NCI-H187 (cell line): ENCODE measurements around the gene SRSF10.
"Not testable (repeated sequence)": the region's sequence is repeated elsewhere in the genome, so short reads cannot be mapped to it uniquely, and the experiment has no call there.

Experiments
- DNase-seq, 2 experiments: peaks; one replicate each; lab custom pipeline; 2025; lab: John Stamatoyannopoulos, UW

Gene SRSF10

DNA sequence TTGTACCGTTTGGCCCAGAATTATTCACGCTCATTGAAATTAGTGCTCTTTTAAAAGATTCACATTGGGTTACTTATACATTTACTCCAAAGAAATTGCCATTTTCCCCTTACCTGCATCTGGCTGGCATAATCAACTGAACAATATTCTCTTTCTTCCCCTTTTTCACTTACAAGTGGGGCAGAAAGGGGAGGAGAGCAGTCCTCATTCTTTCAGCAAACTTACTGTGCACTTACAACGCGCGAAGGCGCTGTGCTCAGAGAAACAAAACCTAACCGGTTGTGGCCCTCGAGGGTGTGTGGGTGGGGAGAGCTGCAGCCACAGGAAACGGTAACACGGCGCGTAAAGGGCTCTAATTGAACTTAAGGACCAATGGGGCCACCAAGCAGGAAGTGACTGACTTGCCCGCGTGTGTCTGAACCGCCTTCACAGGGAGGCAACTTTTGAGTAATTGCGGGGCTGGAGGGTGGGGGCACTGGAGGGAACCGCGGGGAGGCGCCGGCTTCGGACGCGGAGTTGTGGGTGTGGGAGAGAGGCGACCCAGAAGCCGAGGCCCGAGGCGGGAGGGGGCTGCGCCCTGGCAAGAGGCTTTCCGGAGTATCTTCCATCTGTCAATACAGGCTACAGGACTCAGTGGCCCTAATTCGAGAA is 21.2 kb downstream of the SRSF10 start:
- peak; percentile 78 to 88 for DNase-seq

DNA sequence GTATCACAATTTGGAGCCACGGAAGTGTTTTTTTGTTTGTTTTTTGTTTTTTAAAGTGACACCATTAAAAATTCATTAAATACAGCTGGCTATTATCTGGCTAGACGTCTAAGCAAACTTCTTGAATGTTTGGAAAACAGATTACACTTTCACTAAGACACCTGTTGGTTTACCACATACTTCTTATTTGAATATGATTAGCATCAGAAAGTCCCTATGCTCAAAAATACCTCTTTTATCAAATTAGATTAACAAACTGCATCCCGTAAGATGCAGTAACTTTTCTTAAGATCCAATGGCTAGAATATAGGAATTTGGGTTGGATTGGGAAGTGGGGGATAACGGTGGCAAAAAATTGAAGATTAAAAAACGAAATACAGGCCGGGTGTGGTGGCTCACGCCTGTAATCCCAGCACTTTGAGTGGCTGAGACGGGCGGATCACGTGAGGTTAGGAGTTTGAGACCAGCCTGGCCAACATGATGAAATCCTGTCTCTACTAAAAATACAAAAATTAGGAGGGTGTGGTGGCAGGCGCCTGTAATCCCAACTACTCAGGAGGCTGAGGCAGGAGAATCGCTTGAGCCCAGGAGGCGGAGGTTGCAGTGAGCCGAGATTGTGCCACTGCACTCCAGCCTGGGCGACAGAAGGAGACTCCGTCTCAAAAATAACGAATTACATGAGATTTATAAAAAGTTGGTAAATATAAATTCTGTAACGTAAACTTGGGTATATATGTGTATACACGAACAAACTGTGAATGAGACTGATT is 21.9 kb downstream of the SRSF10 start:
- DNase-seq = not testable (repeated sequence)

DNA sequence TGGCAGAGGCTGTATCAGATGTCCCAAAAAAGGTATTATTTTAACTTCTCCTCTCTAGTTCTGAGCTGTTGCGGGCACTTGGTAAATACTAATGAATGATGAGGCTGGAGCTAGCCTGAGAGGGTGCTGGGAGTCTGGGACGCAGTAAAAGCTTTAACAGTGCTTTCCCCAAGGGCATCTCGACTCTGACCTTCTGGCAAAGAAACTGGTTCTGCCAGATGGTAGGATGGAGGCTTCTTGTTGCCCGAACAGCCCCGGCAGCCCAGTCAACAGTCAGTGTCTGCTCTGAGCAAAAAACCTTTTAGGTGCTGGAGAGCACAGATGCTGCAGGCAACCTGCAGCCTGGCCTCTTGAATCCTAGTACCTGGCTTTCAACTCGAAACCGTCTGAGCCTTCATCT is 23.0 kb downstream of the SRSF10 start:
- DNase-seq = no peak

DNA sequence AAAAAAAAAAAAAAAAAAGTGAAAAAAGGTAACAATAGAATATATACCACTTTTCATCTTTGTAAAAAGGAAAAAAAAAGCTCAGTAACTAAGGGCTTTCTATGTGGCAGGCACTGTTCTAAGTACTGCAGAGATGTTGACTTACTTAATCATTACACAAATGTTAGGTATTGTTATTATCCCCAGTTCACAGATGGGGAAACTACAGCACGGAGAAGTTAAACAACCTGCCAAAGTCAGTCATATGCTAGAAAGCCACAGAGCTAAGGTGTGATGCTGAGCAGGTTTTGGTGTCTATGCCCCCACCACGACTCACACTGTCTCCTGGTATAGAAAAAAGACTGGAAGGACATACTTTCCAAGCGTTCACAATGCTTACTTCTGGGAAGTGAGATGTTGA is 27.1 kb downstream of the SRSF10 start:
- no peak for DNase-seq

DNA sequence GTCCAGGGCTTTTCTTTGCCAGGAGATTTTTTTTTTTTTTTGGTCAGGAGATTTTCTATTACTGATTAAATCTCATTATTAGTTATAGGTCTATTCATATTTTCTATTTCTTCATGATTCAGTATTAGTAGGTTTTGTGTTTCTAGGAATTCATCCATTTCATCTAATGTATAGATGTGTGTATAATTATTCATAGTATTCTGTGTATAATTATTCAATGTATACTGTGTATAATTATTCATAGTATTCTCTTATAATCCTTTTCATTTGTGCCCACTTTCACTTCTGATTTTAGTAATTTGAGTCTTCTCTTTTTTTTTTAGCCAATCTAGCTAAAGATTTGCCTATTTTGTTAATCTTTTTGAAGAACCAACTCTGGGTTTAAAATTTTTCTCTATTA is 32.8 kb downstream of the SRSF10 start:
- DNase-seq = no peak

DNA sequence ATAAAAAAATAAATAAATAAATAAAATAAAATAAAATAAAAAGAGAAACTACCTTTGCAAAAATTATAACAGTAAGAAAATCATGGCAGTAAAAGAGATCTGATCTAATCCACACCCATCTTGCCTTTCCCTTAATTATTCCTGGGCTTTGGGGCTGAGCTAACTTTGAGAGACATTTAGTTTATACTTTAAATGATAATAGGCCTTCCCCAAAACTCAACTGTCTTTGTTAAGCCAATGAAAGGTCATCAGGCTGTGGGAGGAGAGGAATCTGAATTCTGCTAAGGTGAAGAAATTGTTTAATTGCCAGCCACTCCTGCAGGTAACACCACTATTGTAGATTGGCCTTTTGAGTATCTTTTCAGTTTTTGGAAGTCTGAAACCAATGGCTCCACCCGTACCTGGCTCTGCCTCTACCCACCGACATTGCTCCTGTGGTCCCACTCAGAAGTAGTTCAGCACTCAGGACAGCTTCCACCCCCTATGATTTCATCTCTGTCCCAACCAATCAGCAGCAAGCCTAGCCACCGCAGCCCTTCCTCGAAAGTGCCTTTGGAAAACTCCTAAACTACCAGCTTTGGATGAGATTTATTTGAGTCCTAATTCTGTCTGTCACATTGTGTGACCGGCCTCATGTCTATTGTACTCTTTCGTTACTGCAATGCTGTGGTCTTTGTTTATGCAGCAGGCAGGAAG is 43.5 kb downstream of the SRSF10 start:
- DNase-seq = no peak

DNA sequence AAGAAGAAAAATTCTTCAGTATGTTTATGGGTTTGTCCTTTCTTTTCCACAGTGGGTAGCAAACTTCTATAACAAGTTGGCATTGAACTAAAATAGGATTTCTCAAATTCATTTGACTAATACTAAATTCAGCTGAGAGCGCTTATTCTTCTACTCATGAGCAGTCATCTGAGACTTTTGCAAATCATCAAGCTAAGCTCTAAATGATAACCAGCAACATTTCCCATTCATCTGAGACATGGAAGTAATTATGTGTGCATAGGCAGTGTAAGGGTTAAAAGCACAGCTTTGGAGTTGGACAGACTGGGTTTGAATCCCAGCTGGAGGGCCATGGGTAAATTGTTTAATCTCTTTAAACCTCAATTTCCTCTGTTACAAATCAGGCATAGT is 48.6 kb downstream of the SRSF10 start:
- DNase-seq = no peak

DNA sequence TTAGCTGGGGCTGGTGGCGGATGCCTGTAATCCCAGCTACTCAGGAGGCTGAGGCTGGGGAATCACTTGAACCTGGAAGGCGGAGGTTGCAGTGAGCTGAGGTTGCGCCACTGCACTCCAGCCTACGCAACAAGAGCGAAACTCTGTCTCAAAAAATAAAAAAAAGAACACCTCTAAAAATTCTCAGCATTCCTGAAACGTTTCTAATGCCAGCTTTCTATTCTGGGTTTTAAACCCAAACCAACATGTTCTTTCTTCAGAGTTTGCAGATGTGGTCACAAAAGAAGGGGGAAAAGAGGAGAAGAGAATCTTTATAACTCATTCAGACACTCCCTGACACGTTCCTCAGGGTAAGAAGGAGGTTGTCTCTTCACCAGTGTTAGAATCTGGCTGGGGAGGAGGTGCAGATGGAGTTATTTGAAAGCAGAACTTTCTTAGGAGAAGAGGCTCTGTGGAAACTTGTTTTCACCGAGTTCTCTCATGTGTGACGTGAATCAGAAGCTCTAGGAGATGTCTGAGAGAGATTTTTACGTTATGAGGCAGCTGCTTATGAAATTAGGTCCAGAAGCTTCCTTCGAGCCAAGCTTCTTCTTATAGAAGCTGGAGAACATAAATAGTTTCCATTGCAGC is 49.2 kb downstream of the SRSF10 start:
- no peak for DNase-seq

DNA sequence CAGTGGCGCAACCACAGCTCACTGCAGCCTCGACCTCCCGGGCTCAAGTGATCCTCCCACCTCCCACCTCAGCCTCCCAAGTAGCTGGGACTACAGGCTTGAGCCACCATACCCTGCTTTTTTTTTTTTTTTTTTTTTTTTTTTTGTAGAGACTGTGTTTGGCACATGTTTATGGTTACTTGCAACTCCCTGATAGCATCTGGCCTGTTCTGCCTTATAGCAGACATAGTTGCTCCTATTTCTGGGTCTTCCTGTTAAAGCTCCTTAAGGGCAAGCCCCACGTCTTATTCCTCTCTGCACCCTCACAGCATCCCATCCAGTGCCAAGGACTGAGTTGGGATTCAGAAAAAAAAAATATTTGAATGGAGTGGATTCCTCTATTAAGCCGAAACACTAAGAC is 49.9 kb downstream of the SRSF10 start:
- DNase-seq = no peak

DNA sequence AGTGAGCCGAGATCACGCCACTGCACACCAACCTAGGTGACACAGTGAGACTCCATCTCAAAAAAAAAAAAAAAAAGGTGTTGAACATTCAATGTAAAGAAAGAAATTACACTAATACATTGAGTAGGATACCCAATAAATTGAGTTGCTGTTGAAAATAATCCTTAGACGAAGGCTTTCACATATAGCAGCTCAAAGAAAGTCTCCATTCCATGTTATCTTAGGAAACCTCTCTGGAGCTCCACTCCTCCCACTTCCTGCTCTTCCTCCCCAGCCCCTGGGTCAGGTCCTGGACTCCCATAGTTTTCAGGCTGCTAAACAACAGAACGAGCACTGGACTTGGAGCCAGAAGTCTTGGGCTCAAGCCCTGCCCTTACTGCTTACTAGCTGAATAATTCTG is 51.3 kb downstream of the SRSF10 start:
- DNase-seq = no peak

DNA sequence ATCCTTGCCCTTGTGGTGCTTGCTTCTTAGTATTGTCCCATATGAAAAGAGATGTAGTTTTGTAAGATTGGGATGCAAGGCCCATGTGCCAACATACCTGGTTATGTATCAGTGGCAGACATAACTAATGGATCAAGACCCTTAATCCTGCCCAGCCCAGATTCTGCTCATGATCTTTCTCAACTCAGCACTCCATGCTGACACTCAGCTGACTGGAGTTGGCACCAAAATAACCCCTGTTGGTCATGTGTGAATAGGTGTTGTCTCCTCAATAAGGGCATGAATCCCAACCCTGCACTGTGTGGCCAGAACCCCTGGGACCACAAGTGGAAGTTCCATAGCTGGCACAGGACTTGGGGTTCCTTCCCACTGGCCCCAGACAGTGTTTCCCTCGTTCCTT is 53.0 kb downstream of the SRSF10 start:
- DNase-seq = no peak

DNA sequence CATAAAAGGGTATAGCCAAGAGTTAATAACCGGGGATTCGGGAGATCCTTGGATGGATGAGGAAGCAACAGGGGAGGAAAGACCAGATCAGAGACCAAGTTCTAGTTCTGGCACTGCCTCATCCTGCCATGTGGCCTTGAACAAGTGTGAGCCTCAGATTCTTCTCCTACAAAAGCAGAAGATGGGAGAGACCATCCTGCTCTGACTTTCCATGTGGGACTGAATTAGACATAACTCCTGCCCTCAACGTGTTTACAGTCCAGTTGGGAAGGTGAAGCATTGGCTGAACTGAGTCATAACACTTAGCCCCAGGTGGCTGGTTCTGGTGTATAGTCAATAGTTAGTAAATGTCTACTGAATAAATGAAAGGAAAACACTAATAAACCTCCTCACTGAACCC is 54.8 kb downstream of the SRSF10 start:
- no peak for DNase-seq

DNA sequence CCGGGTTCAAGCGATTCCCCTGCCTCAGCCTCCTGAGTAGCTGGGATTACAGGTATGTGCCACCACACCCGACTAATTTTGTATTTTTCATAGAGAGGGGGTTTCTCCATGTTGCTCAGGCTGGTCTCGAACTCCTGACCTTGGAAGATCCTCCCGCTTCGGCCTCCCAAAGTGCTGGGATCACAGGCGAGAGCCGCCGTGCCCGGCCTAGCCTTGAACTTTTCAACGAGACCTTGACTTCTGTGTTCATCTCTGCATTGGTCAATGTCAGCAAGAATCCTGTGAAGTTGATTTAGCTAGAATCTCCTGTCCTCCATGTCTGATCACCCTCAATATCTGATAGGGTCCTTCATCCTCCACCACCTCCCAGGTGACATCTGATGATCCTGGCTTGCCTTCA is 55.5 kb downstream of the SRSF10 start:
- DNase-seq = no peak

DNA sequence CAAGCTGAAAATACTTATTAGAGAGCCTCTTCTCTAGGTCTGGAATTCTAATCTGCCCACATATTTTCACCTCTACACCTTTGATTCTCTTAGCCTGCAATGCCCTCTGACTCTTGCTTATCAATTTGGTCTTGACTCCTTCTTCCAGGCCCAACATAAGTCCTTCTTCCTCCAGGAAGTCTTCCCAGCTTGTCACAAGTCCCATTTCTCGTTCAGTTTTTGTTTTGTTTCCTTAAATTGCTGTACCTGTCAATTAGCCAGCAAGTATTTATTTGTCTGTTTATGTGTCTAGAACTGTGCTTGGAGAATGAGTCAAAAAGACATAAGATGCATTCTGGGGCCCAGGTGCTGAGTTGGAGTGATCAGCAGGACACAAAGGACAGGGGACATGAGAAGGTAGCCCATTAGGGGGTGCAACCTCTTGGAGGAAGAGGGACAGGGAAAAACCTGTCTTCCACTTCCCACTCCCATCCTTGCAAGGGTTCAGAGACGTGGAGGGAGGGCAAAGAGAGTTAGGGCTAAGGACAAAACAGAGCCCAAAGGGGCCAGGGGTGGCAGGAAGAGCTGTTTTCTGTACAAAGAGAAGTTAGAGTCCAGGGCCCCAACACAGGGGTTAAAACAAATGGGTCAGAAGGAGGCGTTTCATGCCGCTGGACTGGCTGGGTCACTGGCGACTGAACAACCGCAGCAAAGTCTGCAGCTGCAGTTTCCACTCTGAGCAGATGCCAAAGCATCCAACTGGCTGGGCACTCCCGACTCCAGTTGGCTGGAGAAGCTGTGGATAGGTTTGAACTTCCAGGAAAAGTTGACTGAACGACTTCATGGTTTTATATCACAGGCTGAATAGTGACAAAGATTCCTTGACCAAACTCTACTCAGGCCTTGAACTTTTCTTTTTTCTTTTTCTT is 56.3 kb downstream of the SRSF10 start:
- no peak for DNase-seq

DNA sequence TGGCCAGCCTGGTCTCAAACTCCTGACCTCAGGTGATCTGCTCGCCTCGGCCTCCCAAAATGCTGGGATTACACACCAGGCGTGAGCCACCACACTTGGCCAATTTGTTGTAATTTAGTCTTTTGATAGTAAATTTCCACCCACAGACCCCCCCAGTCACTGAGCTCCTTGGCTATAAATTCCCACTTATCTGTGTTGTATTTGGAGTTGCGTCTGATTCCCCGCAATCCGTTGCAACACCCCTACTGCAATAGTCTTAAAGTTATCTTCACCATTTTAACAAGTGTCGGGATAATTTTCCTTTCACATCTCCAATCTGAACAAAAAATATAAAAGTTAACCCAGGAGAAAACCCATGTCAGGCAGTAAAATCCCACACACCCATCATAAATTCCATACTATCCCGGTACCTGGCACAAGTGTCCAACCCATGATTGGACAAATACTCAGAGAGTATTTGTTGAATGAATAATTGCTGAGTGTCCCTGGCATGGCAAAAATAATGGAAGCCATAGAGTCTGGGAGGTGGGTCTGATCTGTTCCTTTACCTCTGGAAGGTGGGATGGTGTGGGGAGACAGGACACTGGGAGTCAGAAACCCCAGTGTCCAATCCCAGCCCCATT is 57.7 kb downstream of the SRSF10 start:
- DNase-seq = no peak

DNA sequence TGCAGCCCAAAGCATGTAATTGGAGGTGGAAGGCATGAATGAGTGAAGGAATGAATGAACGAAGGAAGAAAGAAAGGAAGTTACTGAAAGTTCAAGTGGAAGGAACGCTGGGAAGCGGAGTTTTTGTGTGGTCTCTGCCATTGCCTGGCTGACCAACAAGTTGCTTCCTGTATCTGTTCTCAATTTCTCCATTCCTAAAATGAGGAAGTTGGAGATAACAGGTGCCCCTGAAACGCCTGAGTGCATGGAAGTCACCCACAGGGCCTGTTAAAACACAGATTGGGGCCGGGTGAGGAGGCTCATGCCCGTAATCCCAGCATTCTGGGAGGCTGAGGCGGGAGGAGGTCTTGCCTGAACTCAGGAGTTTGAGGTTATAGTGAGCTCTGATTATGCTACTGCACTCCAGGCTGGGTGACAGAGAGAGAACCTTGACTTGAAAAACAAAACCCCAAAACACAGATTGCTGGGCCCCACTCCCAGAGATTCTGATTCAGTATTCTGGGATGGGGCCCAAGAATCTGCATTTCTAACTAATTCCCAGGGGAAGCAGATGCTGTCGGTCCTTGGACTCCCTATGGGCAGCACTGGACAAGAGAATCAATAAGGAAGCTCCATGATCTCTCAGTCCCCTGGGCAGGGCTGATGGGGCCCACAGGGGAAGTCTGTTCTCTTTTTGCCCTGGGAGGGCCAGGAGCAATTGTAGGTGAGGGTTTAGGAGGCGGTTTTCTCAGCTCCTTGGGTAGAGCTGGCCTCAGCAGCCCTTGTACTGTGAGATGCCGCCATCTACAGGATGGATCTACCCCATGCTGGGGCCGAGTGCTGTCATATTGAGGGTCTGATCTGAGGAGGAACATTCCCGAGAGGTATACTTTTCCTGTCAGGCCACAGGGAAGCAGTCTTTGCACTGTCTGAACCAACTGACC is 63.7 kb downstream of the SRSF10 start:
- peak in 1 of 2 experiments; percentile 1 for DNase-seq

DNA sequence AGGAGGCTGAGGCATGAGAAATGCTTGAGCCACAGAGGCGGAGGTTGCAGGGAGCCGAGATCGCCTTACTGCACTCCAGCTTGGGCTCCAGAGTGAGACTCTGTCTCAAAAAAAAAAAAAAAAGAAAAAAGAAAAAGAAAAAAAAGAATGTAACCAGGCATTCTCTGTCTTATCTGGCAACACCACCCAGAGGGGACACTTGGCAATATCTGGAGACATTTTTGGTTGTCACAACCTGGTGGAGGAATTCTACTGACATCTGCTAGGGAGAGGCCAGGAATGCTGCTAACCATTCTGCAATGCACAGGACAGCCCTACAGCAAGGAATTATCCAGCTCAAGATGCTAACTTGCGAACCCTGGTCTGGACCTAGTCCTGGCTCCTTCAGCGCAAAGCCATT is 64.7 kb downstream of the SRSF10 start:
- DNase-seq = no peak

DNA sequence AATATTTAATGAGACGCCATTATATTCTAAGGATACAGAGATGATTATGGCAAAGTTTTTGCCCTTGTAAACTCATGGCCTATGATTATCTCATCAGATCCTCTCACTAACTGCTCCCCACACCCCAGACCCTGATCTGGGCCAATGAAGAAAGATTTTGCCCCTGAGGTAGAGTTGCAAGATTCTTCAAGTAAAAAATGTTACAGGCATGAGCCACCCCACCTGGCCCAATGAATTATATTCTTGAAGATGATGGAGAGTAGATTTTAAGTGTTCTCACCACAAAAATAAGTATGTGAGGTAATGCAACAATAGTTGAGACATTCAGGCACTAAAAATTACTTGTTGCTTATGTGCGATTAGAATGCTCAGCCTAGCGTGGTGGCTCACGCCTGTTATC is 65.2 kb downstream of the SRSF10 start:
- no peak for DNase-seq
